Panc1 (cell line): ENCODE data around the gene TRAF3IP1.

Source experiments
- CTCF ChIP-seq: fragments of 450-650 bp; IDR thresholded peaks from 2 replicates; pipeline ENCODE4 v1.5.1; 2017; ENCODE audit warnings: mild to moderate bottlenecking
- REST ChIP-seq, 2 experiments: IDR thresholded peaks; 2 replicates each; pipeline ENCODE4 v1.6.1; 2011 to 2012; ENCODE audit warnings: low read depth in 2 of 2, control low read depth in 1 of 2, low read length in 1 of 2, mild to moderate bottlenecking in 1 of 2, moderate library complexity in 1 of 2; ENCODE audit not compliant: insufficient read depth in 1 of 2
- SIN3A ChIP-seq: IDR thresholded peaks from 2 replicates; pipeline ENCODE4 v1.6.1; 2012; ENCODE audit warnings: low read depth, mild to moderate bottlenecking, low read length, moderate library complexity, borderline replicate concordance; ENCODE audit not compliant: insufficient read depth
- TCF7L2 ChIP-seq: IDR thresholded peaks from 2 replicates; pipeline ENCODE4 v1.6.1; 2011; ENCODE audit warnings: mild to moderate bottlenecking, low read depth, low read length, inconsistent platforms

- no peak for TF ChIP-seq CTCF
- no peak for TF ChIP-seq TCF7L2
- TF ChIP-seq REST (IDR thresholded peaks at IDR 0.05; ENCODE audit: insufficient read depth in 1 of 2, low read depth in 2 of 2, low read length in 1 of 2) = no peak
- no peak for TF ChIP-seq SIN3A
Measured at GRCh38 chr2:238331916-238332315, 11.6 kb downstream of the TRAF3IP1 start.
